ENCODE results near the gene ALG3.

ALG3 gene

DNA sequence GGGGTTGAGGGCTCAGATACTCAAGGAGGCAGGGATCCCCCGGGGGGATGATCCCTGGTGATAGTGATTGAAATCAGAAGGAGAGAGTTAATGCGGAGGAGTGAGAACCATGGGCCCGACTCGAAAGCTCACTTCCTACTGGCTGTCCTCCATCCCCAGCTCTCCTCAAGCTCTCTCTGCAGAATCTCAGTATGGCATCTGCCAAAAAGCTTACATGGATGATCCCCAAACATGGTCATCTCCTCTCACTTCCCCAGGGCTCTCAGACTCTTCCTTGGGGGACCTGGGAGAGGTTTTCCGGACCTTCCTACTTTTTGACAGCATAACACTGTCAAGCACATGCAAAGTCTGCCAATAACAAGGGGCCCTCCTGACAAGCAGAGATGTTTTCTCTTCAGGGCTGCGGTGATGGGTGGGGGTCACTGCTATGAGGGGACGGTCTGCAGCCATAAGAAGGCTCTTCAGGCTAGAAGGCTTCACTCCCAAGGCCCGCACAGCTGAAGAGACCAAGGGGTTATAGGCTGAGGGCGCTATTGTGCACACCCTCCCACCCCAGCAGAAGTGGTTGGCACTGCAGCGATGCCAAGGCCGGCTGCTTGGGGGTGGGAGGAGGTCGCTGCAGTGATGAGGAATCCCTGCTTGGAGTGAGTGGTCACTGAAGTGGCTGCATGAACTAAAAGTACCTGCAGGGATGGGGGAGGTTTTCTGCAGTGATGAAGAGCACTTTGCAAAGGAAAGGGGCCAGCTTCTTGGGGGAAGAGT, 20.2 kb downstream of the ALG3 start:
- Histone ChIP-seq H3K27me3 (ENCODE audit: control insufficient read depth in 1 of 2, insufficient read depth in 2 of 2, low read length in 2 of 2) (peaks cover 36 to 38% of the 10 kb centered on the region in 2 donors), H3K27ac (ENCODE audit: low read depth, low read length) (no peak overlapping the region), H3K4me3 (ENCODE audit: low read depth in 1 of 2, low read length in 2 of 2) (no peak overlapping the region)

GRCh38 chr3:184227481-184227935, 21.3 kb downstream of the ALG3 start:
- H3K36me3 ChIP-seq (ENCODE audit: control insufficient read depth in 1 of 2, insufficient read depth in 2 of 2, low read length in 2 of 2) = no peaks in the 10 kb centered on the region
- H3K27me3 ChIP-seq (ENCODE audit: control insufficient read depth in 1 of 2, insufficient read depth in 2 of 2, low read length in 2 of 2) = peaks cover 34 to 36% of the 10 kb centered on the region in 2 donors

More for the DNA sequence above, 20.2 kb downstream of the ALG3 start:
- peaks cover 0 to 15% of the 10 kb centered on the region in 2 donors for H3K4me1 ChIP-seq (ENCODE audit: control insufficient read depth in 1 of 2, insufficient read depth in 2 of 2, low read length in 2 of 2)
- H3K9me3 ChIP-seq (ENCODE audit: control insufficient read depth in 1 of 2, low read length in 2 of 2) = no peaks in the 10 kb centered on the region
- no peak overlapping the region for H3K9ac ChIP-seq (ENCODE audit: low read depth in 1 of 2, low read length in 2 of 2)
- H3K36me3 ChIP-seq (ENCODE audit: control insufficient read depth in 1 of 2, insufficient read depth in 2 of 2, low read length in 2 of 2) = no peaks in the 10 kb centered on the region

DNA sequence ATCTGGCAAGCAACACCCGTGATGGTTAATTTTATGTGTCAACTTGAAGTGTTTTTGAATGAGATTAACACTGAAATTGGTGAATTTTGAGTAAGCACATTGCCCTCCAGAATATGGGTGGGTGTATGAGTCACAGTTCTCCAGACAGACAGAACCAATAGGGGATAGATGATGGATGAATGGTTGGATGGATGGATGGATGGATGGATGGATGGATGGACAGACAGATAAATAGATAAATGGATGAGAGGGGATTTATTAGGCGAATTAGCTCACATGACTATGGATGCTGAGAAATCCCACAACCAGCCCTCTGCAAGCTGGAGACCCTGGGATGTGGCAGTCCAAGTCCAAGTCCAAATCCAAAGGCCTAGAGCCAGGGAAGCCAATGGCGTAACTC, 24.8 kb downstream of the ALG3 start:
- Histone ChIP-seq H3K9ac (ENCODE audit: low read depth in 1 of 2, low read length in 2 of 2) (no peak overlapping the region), H3K9me3 (ENCODE audit: control insufficient read depth in 1 of 2, low read length in 2 of 2) (no peaks in the 10 kb centered on the region), H3K27ac (ENCODE audit: low read depth, low read length) (no peak overlapping the region), H3K36me3 (ENCODE audit: control insufficient read depth in 1 of 2, insufficient read depth in 2 of 2, low read length in 2 of 2) (no peaks in the 10 kb centered on the region), H3K27me3 (ENCODE audit: control insufficient read depth in 1 of 2, insufficient read depth in 2 of 2, low read length in 2 of 2) (peaks cover 11 to 16% of the 10 kb centered on the region in 2 donors), H3K4me1 (ENCODE audit: control insufficient read depth in 1 of 2, insufficient read depth in 2 of 2, low read length in 2 of 2) (peaks cover 0 to 3% of the 10 kb centered on the region in 2 donors), H3K4me3 (ENCODE audit: low read depth in 1 of 2, low read length in 2 of 2) (no peak overlapping the region)

More at GRCh38 chr3:184227481-184227935, 21.3 kb downstream of the ALG3 start:
- H3K4me3 ChIP-seq (ENCODE audit: low read depth in 1 of 2, low read length in 2 of 2) = no peak overlapping the region
- H3K27ac ChIP-seq (ENCODE audit: low read depth, low read length) = no peak overlapping the region
- H3K9me3 ChIP-seq (ENCODE audit: control insufficient read depth in 1 of 2, low read length in 2 of 2) = no peaks in the 10 kb centered on the region
- H3K9ac ChIP-seq (ENCODE audit: low read depth in 1 of 2, low read length in 2 of 2) = no peak overlapping the region
- peaks cover 0 to 15% of the 10 kb centered on the region in 2 donors for H3K4me1 ChIP-seq (ENCODE audit: control insufficient read depth in 1 of 2, insufficient read depth in 2 of 2, low read length in 2 of 2)

- H3K4me1 ChIP-seq (ENCODE audit: control insufficient read depth in 1 of 2, insufficient read depth in 2 of 2, low read length in 2 of 2) = no peaks in the 10 kb centered on the region
- no peak overlapping the region for H3K9ac ChIP-seq (ENCODE audit: low read depth in 1 of 2, low read length in 2 of 2)
- no peaks in the 10 kb centered on the region for H3K9me3 ChIP-seq (ENCODE audit: control insufficient read depth in 1 of 2, low read length in 2 of 2)
- no peaks in the 10 kb centered on the region for H3K36me3 ChIP-seq (ENCODE audit: control insufficient read depth in 1 of 2, insufficient read depth in 2 of 2, low read length in 2 of 2)
- H3K27me3 ChIP-seq (ENCODE audit: control insufficient read depth in 1 of 2, insufficient read depth in 2 of 2, low read length in 2 of 2) = peaks cover 0 to 2% of the 10 kb centered on the region in 2 donors
- H3K4me3 ChIP-seq (ENCODE audit: low read depth in 1 of 2, low read length in 2 of 2) = no peak overlapping the region
- H3K27ac ChIP-seq (ENCODE audit: low read depth, low read length) = no peak overlapping the region
These were observed 26.2 kb downstream of the ALG3 start for GRCh38 chr3:184222521-184222920.

GRCh38 chr3:184218814-184219213, 29.9 kb downstream of the ALG3 start:
- no peak overlapping the region for H3K27ac ChIP-seq (ENCODE audit: low read depth, low read length)
- no peaks in the 10 kb centered on the region for H3K27me3 ChIP-seq (ENCODE audit: control insufficient read depth in 1 of 2, insufficient read depth in 2 of 2, low read length in 2 of 2)
- no peak overlapping the region for H3K9ac ChIP-seq (ENCODE audit: low read depth in 1 of 2, low read length in 2 of 2)
- no peak overlapping the region for H3K4me3 ChIP-seq (ENCODE audit: low read depth in 1 of 2, low read length in 2 of 2)
- no peaks in the 10 kb centered on the region for H3K4me1 ChIP-seq (ENCODE audit: control insufficient read depth in 1 of 2, insufficient read depth in 2 of 2, low read length in 2 of 2)
- H3K36me3 ChIP-seq (ENCODE audit: control insufficient read depth in 1 of 2, insufficient read depth in 2 of 2, low read length in 2 of 2) = no peaks in the 10 kb centered on the region
- no peaks in the 10 kb centered on the region for H3K9me3 ChIP-seq (ENCODE audit: control insufficient read depth in 1 of 2, low read length in 2 of 2)

DNA sequence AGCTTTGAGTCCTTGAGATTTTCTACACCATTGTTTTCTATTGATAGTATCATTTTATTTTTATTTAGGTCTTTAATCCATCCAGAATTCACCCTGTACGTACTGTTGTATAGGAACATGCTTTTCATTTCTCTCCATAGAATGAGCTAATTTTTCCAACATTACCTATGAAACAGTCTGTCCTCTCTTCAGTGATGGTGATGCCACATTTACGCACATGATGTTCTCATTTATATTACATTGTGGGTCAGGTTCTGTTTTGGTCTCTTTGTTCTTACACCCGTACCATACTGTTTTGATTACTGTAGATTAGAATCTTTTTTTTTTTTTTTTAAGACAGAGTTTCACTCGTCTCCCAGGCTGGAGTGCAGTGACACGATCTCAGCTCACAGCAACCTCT, 37.0 kb downstream of the ALG3 start:
- H3K27me3 ChIP-seq (ENCODE audit: control insufficient read depth in 1 of 2, insufficient read depth in 2 of 2, low read length in 2 of 2) = peaks cover 0 to 2% of the 10 kb centered on the region in 2 donors
- H3K27ac ChIP-seq (ENCODE audit: low read depth, low read length) = no peak overlapping the region
- H3K36me3 ChIP-seq (ENCODE audit: control insufficient read depth in 1 of 2, insufficient read depth in 2 of 2, low read length in 2 of 2) = no peaks in the 10 kb centered on the region
- no peaks in the 10 kb centered on the region for H3K9me3 ChIP-seq (ENCODE audit: control insufficient read depth in 1 of 2, low read length in 2 of 2)
- H3K4me3 ChIP-seq (ENCODE audit: low read depth in 1 of 2, low read length in 2 of 2) = no peak overlapping the region
- no peaks in the 10 kb centered on the region for H3K4me1 ChIP-seq (ENCODE audit: control insufficient read depth in 1 of 2, insufficient read depth in 2 of 2, low read length in 2 of 2)
- H3K9ac ChIP-seq (ENCODE audit: low read depth in 1 of 2, low read length in 2 of 2) = no peak overlapping the region

- no peak overlapping the region for H3K4me3 ChIP-seq (ENCODE audit: low read depth in 1 of 2, low read length in 2 of 2)
- no peaks in the 10 kb centered on the region for H3K36me3 ChIP-seq (ENCODE audit: control insufficient read depth in 1 of 2, insufficient read depth in 2 of 2, low read length in 2 of 2)
- peaks cover 0 to 3% of the 10 kb centered on the region in 2 donors for H3K27me3 ChIP-seq (ENCODE audit: control insufficient read depth in 1 of 2, insufficient read depth in 2 of 2, low read length in 2 of 2)
- H3K9ac ChIP-seq (ENCODE audit: low read depth in 1 of 2, low read length in 2 of 2) = no peak overlapping the region
- H3K9me3 ChIP-seq (ENCODE audit: control insufficient read depth in 1 of 2, low read length in 2 of 2) = no peaks in the 10 kb centered on the region
- no peak overlapping the region for H3K27ac ChIP-seq (ENCODE audit: low read depth, low read length)
- no peaks in the 10 kb centered on the region for H3K4me1 ChIP-seq (ENCODE audit: control insufficient read depth in 1 of 2, insufficient read depth in 2 of 2, low read length in 2 of 2)
These were observed 37.5 kb downstream of the ALG3 start for GRCh38 chr3:184211297-184211696.

DNA sequence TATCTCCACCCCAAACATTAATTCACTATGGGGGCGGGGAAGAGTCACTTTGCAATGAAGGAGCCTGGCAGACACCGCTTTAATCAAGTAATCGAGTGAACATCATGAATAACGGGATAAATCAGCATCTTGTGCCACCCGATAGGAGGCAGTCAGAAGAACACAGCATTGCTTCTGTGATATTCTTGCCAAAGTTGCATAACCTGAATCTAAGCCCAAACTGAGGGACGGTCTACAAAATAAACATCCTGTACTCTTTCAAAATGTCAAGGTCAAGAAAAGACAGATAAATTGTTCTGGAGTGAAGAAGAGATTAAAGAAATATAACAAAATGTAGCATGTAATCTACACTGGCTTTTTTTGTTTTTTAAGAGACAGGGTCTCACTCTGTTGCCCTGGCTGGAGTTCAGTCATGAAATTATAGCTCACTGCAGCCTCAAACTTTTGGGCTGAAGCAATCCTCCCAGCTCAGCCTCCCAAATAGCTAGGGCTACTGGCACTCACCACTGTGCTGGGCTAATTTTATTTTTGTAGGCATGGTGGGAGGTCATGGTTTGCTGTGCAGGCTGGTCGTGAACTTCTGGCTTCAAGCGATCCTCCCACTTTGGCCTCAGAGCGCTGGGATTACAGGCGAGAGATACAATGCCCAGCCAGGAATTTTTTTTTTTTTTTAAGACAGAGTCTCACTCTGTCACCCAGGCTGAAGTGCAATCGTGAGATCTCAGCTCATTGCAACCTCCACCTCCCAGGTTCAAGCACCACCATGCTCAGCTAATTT, 39.4 kb downstream of the ALG3 start:
- Histone ChIP-seq H3K27me3 (ENCODE audit: control insufficient read depth in 1 of 2, insufficient read depth in 2 of 2, low read length in 2 of 2) (peaks cover 3% of the 10 kb centered on the region in 2 donors), H3K4me1 (ENCODE audit: control insufficient read depth in 1 of 2, insufficient read depth in 2 of 2, low read length in 2 of 2) (no peaks in the 10 kb centered on the region), H3K27ac (ENCODE audit: low read depth, low read length) (no peak overlapping the region), H3K9me3 (ENCODE audit: control insufficient read depth in 1 of 2, low read length in 2 of 2) (no peaks in the 10 kb centered on the region), H3K9ac (ENCODE audit: low read depth in 1 of 2, low read length in 2 of 2) (no peak overlapping the region), H3K4me3 (ENCODE audit: low read depth in 1 of 2, low read length in 2 of 2) (no peak overlapping the region), H3K36me3 (ENCODE audit: control insufficient read depth in 1 of 2, insufficient read depth in 2 of 2, low read length in 2 of 2) (no peaks in the 10 kb centered on the region)

DNA sequence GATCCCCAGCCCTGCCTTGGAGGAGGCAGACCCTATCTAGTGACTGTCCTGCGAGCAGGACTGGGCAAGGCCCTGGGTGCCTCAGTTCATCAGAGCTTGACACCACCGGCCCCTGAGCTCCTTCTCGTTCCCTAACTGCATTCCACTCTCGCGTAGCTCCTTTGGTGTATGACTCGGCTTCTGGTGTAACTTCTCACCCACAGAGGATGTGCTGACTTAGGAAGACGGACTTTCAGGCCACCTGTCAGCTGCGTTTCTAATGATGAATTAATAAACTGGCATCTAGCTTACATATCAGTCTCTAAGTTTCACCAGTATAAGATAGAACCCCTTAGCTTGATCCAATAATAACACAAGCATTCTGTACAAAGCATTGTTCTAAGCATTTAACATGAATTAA, 45.2 kb downstream of the ALG3 start:
- Histone ChIP-seq H3K4me3 (ENCODE audit: low read depth in 1 of 2, low read length in 2 of 2) (no peak overlapping the region), H3K9me3 (ENCODE audit: control insufficient read depth in 1 of 2, low read length in 2 of 2) (no peaks in the 10 kb centered on the region), H3K27ac (ENCODE audit: low read depth, low read length) (no peak overlapping the region), H3K36me3 (ENCODE audit: control insufficient read depth in 1 of 2, insufficient read depth in 2 of 2, low read length in 2 of 2) (no peaks in the 10 kb centered on the region), H3K4me1 (ENCODE audit: control insufficient read depth in 1 of 2, insufficient read depth in 2 of 2, low read length in 2 of 2) (no peaks in the 10 kb centered on the region), H3K9ac (ENCODE audit: low read depth in 1 of 2, low read length in 2 of 2) (no peak overlapping the region), H3K27me3 (ENCODE audit: control insufficient read depth in 1 of 2, insufficient read depth in 2 of 2, low read length in 2 of 2) (peaks cover 3% of the 10 kb centered on the region in 2 donors)

GRCh38 chr3:184200825-184201224, 47.9 kb downstream of the ALG3 start:
- Histone ChIP-seq H3K4me3 (ENCODE audit: low read depth in 1 of 2, low read length in 2 of 2) (no peak overlapping the region), H3K27ac (ENCODE audit: low read depth, low read length) (no peak overlapping the region), H3K27me3 (ENCODE audit: control insufficient read depth in 1 of 2, insufficient read depth in 2 of 2, low read length in 2 of 2) (peaks cover 0 to 3% of the 10 kb centered on the region in 2 donors), H3K9ac (ENCODE audit: low read depth in 1 of 2, low read length in 2 of 2) (no peak overlapping the region), H3K9me3 (ENCODE audit: control insufficient read depth in 1 of 2, low read length in 2 of 2) (no peaks in the 10 kb centered on the region), H3K36me3 (ENCODE audit: control insufficient read depth in 1 of 2, insufficient read depth in 2 of 2, low read length in 2 of 2) (peaks cover 0 to 7% of the 10 kb centered on the region in 2 donors), H3K4me1 (ENCODE audit: control insufficient read depth in 1 of 2, insufficient read depth in 2 of 2, low read length in 2 of 2) (no peaks in the 10 kb centered on the region)
